ENCODE measurements around the gene FOXO6. TPM values are rescaled to one million over a fixed set of nuclear protein-coding genes. Genes with fewer than 3 reads are reported as not detected.
"Not testable (repeated sequence)": the region's sequence is repeated elsewhere in the genome, so short reads cannot be mapped to it uniquely, and the experiment has no call there.

FOXO6 gene
- total RNA-seq, 1 donor = 0.31 TPM

GRCh38 chr1:41323243-41323642 lies 38.0 kb upstream of the FOXO6 start:
- Histone ChIP-seq H3K27me3 (ENCODE audit: insufficient read depth, low read length) (no peaks in the 10 kb centered on the region), H3K9me3 (ENCODE audit: low read depth, low read length) (no peaks in the 10 kb centered on the region), H3K4me1 (ENCODE audit: insufficient read depth, low read length) (no peaks in the 10 kb centered on the region), H3K4me3 (ENCODE audit: low read length) (no peak overlapping the region)

- no peaks in the 10 kb centered on the region for H3K9me3 ChIP-seq (ENCODE audit: low read depth, low read length)
- no peaks in the 10 kb centered on the region for H3K27me3 ChIP-seq (ENCODE audit: insufficient read depth, low read length)
- H3K4me3 ChIP-seq (ENCODE audit: low read length) = no peak overlapping the region
Measured at GRCh38 chr1:41325801-41326200, 35.4 kb upstream of the FOXO6 start.

GRCh38 chr1:41327383-41327999 lies 33.7 kb upstream of the FOXO6 start:
- Histone ChIP-seq H3K9me3 (ENCODE audit: low read depth, low read length) (no peaks in the 10 kb centered on the region), H3K4me3 (ENCODE audit: low read length) (no peak overlapping the region), H3K4me1 (ENCODE audit: insufficient read depth, low read length) (no peaks in the 10 kb centered on the region), H3K27me3 (ENCODE audit: insufficient read depth, low read length) (no peaks in the 10 kb centered on the region)

More at GRCh38 chr1:41325801-41326200, 35.4 kb upstream of the FOXO6 start:
- no peaks in the 10 kb centered on the region for H3K4me1 ChIP-seq (ENCODE audit: insufficient read depth, low read length)

- H3K4me1 ChIP-seq (ENCODE audit: insufficient read depth, low read length) = no peaks in the 10 kb centered on the region
- H3K27me3 ChIP-seq (ENCODE audit: insufficient read depth, low read length) = no peaks in the 10 kb centered on the region
- no peak overlapping the region for H3K4me3 ChIP-seq (ENCODE audit: low read length)
Measured at GRCh38 chr1:41328001-41328615, 33.1 kb upstream of the FOXO6 start.

GRCh38 chr1:41328780-41329640 lies 32.2 kb upstream of the FOXO6 start:
- Histone ChIP-seq H3K27me3 (ENCODE audit: insufficient read depth, low read length) (no peaks in the 10 kb centered on the region), H3K9me3 (ENCODE audit: low read depth, low read length) (no peaks in the 10 kb centered on the region), H3K4me1 (ENCODE audit: insufficient read depth, low read length) (no peaks in the 10 kb centered on the region), H3K4me3 (ENCODE audit: low read length) (no peak overlapping the region)

More at GRCh38 chr1:41328001-41328615, 33.1 kb upstream of the FOXO6 start:
- H3K9me3 ChIP-seq (ENCODE audit: low read depth, low read length) = no peaks in the 10 kb centered on the region

GRCh38 chr1:41329662-41330587 lies 31.3 kb upstream of the FOXO6 start:
- Histone ChIP-seq H3K27me3 (ENCODE audit: insufficient read depth, low read length) (no peaks in the 10 kb centered on the region), H3K4me3 (ENCODE audit: low read length) (no peak overlapping the region), H3K9me3 (ENCODE audit: low read depth, low read length) (no peaks in the 10 kb centered on the region), H3K4me1 (ENCODE audit: insufficient read depth, low read length) (no peaks in the 10 kb centered on the region)

GRCh38 chr1:41330588-41331545 lies 30.4 kb upstream of the FOXO6 start:
- Histone ChIP-seq H3K27me3 (ENCODE audit: insufficient read depth, low read length) (no peaks in the 10 kb centered on the region), H3K9me3 (ENCODE audit: low read depth, low read length) (no peaks in the 10 kb centered on the region), H3K4me1 (ENCODE audit: insufficient read depth, low read length) (no peaks in the 10 kb centered on the region), H3K4me3 (ENCODE audit: low read length) (no peak overlapping the region)

GRCh38 chr1:41331546-41331917 lies 29.7 kb upstream of the FOXO6 start:
- Histone ChIP-seq H3K4me3 (ENCODE audit: low read length) (no peak overlapping the region), H3K9me3 (ENCODE audit: low read depth, low read length) (no peaks in the 10 kb centered on the region), H3K27me3 (ENCODE audit: insufficient read depth, low read length) (peaks cover 4% of the 10 kb centered on the region), H3K4me1 (ENCODE audit: insufficient read depth, low read length) (no peaks in the 10 kb centered on the region)

GRCh38 chr1:41332161-41332560 lies 29.1 kb upstream of the FOXO6 start:
- not testable (repeated sequence) for H3K4me3 ChIP-seq (ENCODE audit: low read length); H3K4me1 ChIP-seq (ENCODE audit: insufficient read depth, low read length); H3K27me3 ChIP-seq (ENCODE audit: insufficient read depth, low read length); H3K9me3 ChIP-seq (ENCODE audit: low read depth, low read length)

- Histone ChIP-seq H3K4me3 (ENCODE audit: low read length) (no peak overlapping the region), H3K4me1 (ENCODE audit: insufficient read depth, low read length) (no peaks in the 10 kb centered on the region), H3K27me3 (ENCODE audit: insufficient read depth, low read length) (peaks cover 8% of the 10 kb centered on the region), H3K9me3 (ENCODE audit: low read depth, low read length) (peaks cover 1% of the 10 kb centered on the region)
Measured at GRCh38 chr1:41333146-41333784, 28.0 kb upstream of the FOXO6 start.

GRCh38 chr1:41338820-41339219 lies 22.4 kb upstream of the FOXO6 start:
- Histone ChIP-seq H3K4me1 (ENCODE audit: insufficient read depth, low read length) (no peaks in the 10 kb centered on the region), H3K4me3 (ENCODE audit: low read length) (no peak overlapping the region), H3K9me3 (ENCODE audit: low read depth, low read length) (peaks cover 12% of the 10 kb centered on the region), H3K27me3 (ENCODE audit: insufficient read depth, low read length) (peaks cover 13% of the 10 kb centered on the region)

- Histone ChIP-seq H3K4me1 (ENCODE audit: insufficient read depth, low read length) (peaks cover 6% of the 10 kb centered on the region), H3K9me3 (ENCODE audit: low read depth, low read length) (peaks cover 12% of the 10 kb centered on the region), H3K27me3 (ENCODE audit: insufficient read depth, low read length) (peaks cover 13% of the 10 kb centered on the region), H3K4me3 (ENCODE audit: low read length) (no peak overlapping the region)
Measured at GRCh38 chr1:41340655-41341364, 20.4 kb upstream of the FOXO6 start.

GRCh38 chr1:41341365-41341683 lies 19.9 kb upstream of the FOXO6 start:
- peaks cover 12% of the 10 kb centered on the region for H3K9me3 ChIP-seq (ENCODE audit: low read depth, low read length)
- no peak overlapping the region for H3K4me3 ChIP-seq (ENCODE audit: low read length)
- peaks cover 6% of the 10 kb centered on the region for H3K4me1 ChIP-seq (ENCODE audit: insufficient read depth, low read length)
- H3K27me3 ChIP-seq (ENCODE audit: insufficient read depth, low read length) = peaks cover 11% of the 10 kb centered on the region

All from mononuclear cell (primary cell).